BLaER1 (cell line): ENCODE results near the gene NABP1.

ENCODE experiments used
- H3K27ac ChIP-seq: shearing (Covaris generic); formaldehyde crosslinking; 2 replicates; pipeline ENCODE4 v1.8.1; 2022
- H3K27me3 ChIP-seq: shearing (Covaris generic); formaldehyde crosslinking; 2 replicates; pipeline ENCODE4 v1.8.1; 2022
- H3K36me3 ChIP-seq: shearing (Covaris generic); formaldehyde crosslinking; 2 replicates; pipeline ENCODE4 v1.8.1; 2022
- H3K4me1 ChIP-seq: shearing (Covaris generic); formaldehyde crosslinking; 2 replicates; pipeline ENCODE4 v1.8.1; 2022
- H3K4me2 ChIP-seq: shearing (Covaris generic); formaldehyde crosslinking; 2 replicates; pipeline ENCODE4 v1.8.1; 2022
- H3K4me3 ChIP-seq: shearing (Covaris generic); formaldehyde crosslinking; 2 replicates; pipeline ENCODE4 v1.8.1; 2022
- H3K9ac ChIP-seq: shearing (Covaris generic); formaldehyde crosslinking; 2 replicates; pipeline ENCODE4 v1.8.1; 2022
- H3K9me3 ChIP-seq: shearing (Covaris generic); formaldehyde crosslinking; 2 replicates; pipeline ENCODE4 v1.8.1; 2022
- H4K20me1 ChIP-seq: shearing (Covaris generic); formaldehyde crosslinking; 2 replicates; pipeline ENCODE4 v1.8.1; 2022
- Cebpa-rat ChIP-seq: shearing (Covaris generic); IDR thresholded peaks from 2 replicates; pipeline ENCODE4 v1.8.1; 2022

Gene NABP1

GRCh38 chr2:191646163-191646902 lies 31.6 kb upstream of the NABP1 start:
- H3K4me3 ChIP-seq = no peak overlapping the region
- no peak overlapping the region for H3K9ac ChIP-seq
- no peaks in the 10 kb centered on the region for H3K36me3 ChIP-seq
- TF ChIP-seq Cebpa-rat = no peak
- no peaks in the 10 kb centered on the region for H3K4me1 ChIP-seq
- H4K20me1 ChIP-seq = no peaks in the 10 kb centered on the region
- no peaks in the 10 kb centered on the region for H3K27me3 ChIP-seq
- H3K9me3 ChIP-seq = no peaks in the 10 kb centered on the region
- H3K27ac ChIP-seq = no peak overlapping the region
- H3K4me2 ChIP-seq = no peak overlapping the region

- H3K4me3 ChIP-seq = no peak overlapping the region
- no peaks in the 10 kb centered on the region for H3K9me3 ChIP-seq
- H3K27me3 ChIP-seq = no peaks in the 10 kb centered on the region
- no peak for TF ChIP-seq Cebpa-rat
- no peak overlapping the region for H3K9ac ChIP-seq
- H3K4me2 ChIP-seq = no peak overlapping the region
- no peaks in the 10 kb centered on the region for H3K4me1 ChIP-seq
- H3K36me3 ChIP-seq = no peaks in the 10 kb centered on the region
- H4K20me1 ChIP-seq = no peaks in the 10 kb centered on the region
- no peak overlapping the region for H3K27ac ChIP-seq
These were observed 28.4 kb upstream of the NABP1 start for GRCh38 chr2:191649519-191649918.

GRCh38 chr2:191650896-191651773 lies 26.8 kb upstream of the NABP1 start:
- no peak for TF ChIP-seq Cebpa-rat
- no peak overlapping the region for H3K4me2 ChIP-seq
- H3K36me3 ChIP-seq = no peaks in the 10 kb centered on the region
- H4K20me1 ChIP-seq = no peaks in the 10 kb centered on the region
- no peak overlapping the region for H3K9ac ChIP-seq
- no peak overlapping the region for H3K4me3 ChIP-seq
- no peaks in the 10 kb centered on the region for H3K4me1 ChIP-seq
- H3K27ac ChIP-seq = no peak overlapping the region
- no peaks in the 10 kb centered on the region for H3K27me3 ChIP-seq
- H3K9me3 ChIP-seq = no peaks in the 10 kb centered on the region

GRCh38 chr2:191653667-191654391 lies 24.1 kb upstream of the NABP1 start:
- Histone ChIP-seq H3K27me3 (no peaks in the 10 kb centered on the region), H3K4me3 (no peak overlapping the region), H3K36me3 (no peaks in the 10 kb centered on the region), H3K9me3 (no peaks in the 10 kb centered on the region), H3K9ac (no peak overlapping the region), H3K4me2 (no peak overlapping the region), H3K27ac (no peak overlapping the region), H3K4me1 (no peaks in the 10 kb centered on the region), H4K20me1 (no peaks in the 10 kb centered on the region)
- TF ChIP-seq Cebpa-rat = no peak

GRCh38 chr2:191656391-191656790 lies 21.5 kb upstream of the NABP1 start:
- H3K27ac ChIP-seq = no peak overlapping the region
- H3K9me3 ChIP-seq = no peaks in the 10 kb centered on the region
- H4K20me1 ChIP-seq = no peaks in the 10 kb centered on the region
- no peaks in the 10 kb centered on the region for H3K36me3 ChIP-seq
- no peak overlapping the region for H3K4me3 ChIP-seq
- no peak overlapping the region for H3K9ac ChIP-seq
- TF ChIP-seq Cebpa-rat = no peak
- no peak overlapping the region for H3K4me2 ChIP-seq
- no peaks in the 10 kb centered on the region for H3K27me3 ChIP-seq
- no peaks in the 10 kb centered on the region for H3K4me1 ChIP-seq

GRCh38 chr2:191656792-191657191 lies 21.1 kb upstream of the NABP1 start:
- Histone ChIP-seq H4K20me1 (no peaks in the 10 kb centered on the region), H3K36me3 (no peaks in the 10 kb centered on the region), H3K4me2 (no peak overlapping the region), H3K27me3 (no peaks in the 10 kb centered on the region), H3K9ac (no peak overlapping the region), H3K27ac (no peak overlapping the region), H3K9me3 (no peaks in the 10 kb centered on the region), H3K4me1 (no peaks in the 10 kb centered on the region), H3K4me3 (no peak overlapping the region)
- TF ChIP-seq Cebpa-rat = no peak

GRCh38 chr2:191657977-191658376 lies 20.0 kb upstream of the NABP1 start:
- H3K4me2 ChIP-seq = no peak overlapping the region
- H3K4me1 ChIP-seq = no peaks in the 10 kb centered on the region
- no peak overlapping the region for H3K4me3 ChIP-seq
- no peak overlapping the region for H3K9ac ChIP-seq
- H3K27me3 ChIP-seq = no peaks in the 10 kb centered on the region
- no peaks in the 10 kb centered on the region for H3K36me3 ChIP-seq
- H4K20me1 ChIP-seq = no peaks in the 10 kb centered on the region
- no peak overlapping the region for H3K27ac ChIP-seq
- no peaks in the 10 kb centered on the region for H3K9me3 ChIP-seq
- no peak for TF ChIP-seq Cebpa-rat

GRCh38 chr2:191659198-191659597 lies 18.7 kb upstream of the NABP1 start:
- H3K36me3 ChIP-seq = no peaks in the 10 kb centered on the region
- no peak overlapping the region for H3K4me2 ChIP-seq
- no peak overlapping the region for H3K4me3 ChIP-seq
- H3K27ac ChIP-seq = no peak overlapping the region
- H3K4me1 ChIP-seq = no peaks in the 10 kb centered on the region
- H4K20me1 ChIP-seq = no peaks in the 10 kb centered on the region
- H3K9ac ChIP-seq = no peak overlapping the region
- H3K9me3 ChIP-seq = no peaks in the 10 kb centered on the region
- TF ChIP-seq Cebpa-rat = no peak
- no peaks in the 10 kb centered on the region for H3K27me3 ChIP-seq

- Histone ChIP-seq H3K4me2 (no peak overlapping the region), H3K4me1 (no peaks in the 10 kb centered on the region), H4K20me1 (no peaks in the 10 kb centered on the region), H3K9me3 (no peaks in the 10 kb centered on the region), H3K36me3 (no peaks in the 10 kb centered on the region), H3K4me3 (no peak overlapping the region), H3K27me3 (no peaks in the 10 kb centered on the region), H3K9ac (no peak overlapping the region), H3K27ac (no peak overlapping the region)
- TF ChIP-seq Cebpa-rat = no peak
These were observed 17.4 kb upstream of the NABP1 start for GRCh38 chr2:191660575-191660974.
